Fibroblast of lung (primary cell): Measurements from ENCODE around the gene MCRIP2. TPM values are rescaled to one million over a fixed set of nuclear protein-coding genes. Genes with fewer than 3 reads are reported as not detected.

Source experiments
- DNase-seq, 2 donors: peaks; one replicate each; pipeline versions ENCODE4 v3.0.0 to v3.0.0-alpha.2; 2010; ENCODE audit warnings: low read depth in 2 of 2
- H2AFZ ChIP-seq: 2 replicates; pipeline ENCODE4 v1.5.1; 2012; ENCODE audit warnings: low read length, control low read depth, inconsistent platforms
- H3K27ac ChIP-seq: 2 replicates; pipeline ENCODE4 v1.5.1; 2011; ENCODE audit warnings: low read length, control low read depth; ENCODE audit not compliant: insufficient read depth
- H3K27me3 ChIP-seq: 2 replicates; pipeline ENCODE4 v1.5.1; 2011; ENCODE audit warnings: mild to moderate bottlenecking, low read length; ENCODE audit not compliant: control insufficient read depth, insufficient read depth
- H3K36me3 ChIP-seq: 2 replicates; pipeline ENCODE4 v1.5.1; 2011; ENCODE audit warnings: low read length; ENCODE audit not compliant: control insufficient read depth, insufficient read depth
- H3K4me1 ChIP-seq: 2 replicates; pipeline ENCODE4 v1.5.1; 2011; ENCODE audit warnings: low read length; ENCODE audit not compliant: control insufficient read depth, insufficient read depth; ENCODE audit errors: extremely low read depth
- H3K4me2 ChIP-seq: 2 replicates; pipeline ENCODE4 v1.5.1; 2011; ENCODE audit warnings: low read length, control low read depth; ENCODE audit not compliant: insufficient read depth; ENCODE audit errors: extremely low read depth
- H3K4me3 ChIP-seq, 4 experiments: fragments of 200-600 bp in 1 of 4; sonication (generic) in 1 of 4; replicated peaks in 1 of 4; 2 replicates each; pipeline ENCODE4 v1.5.1; 2011 to 2016; ENCODE audit warnings: low read length in 4 of 4, low read depth in 3 of 4, mild to moderate bottlenecking in 3 of 4, control low read depth in 2 of 4, inconsistent platforms in 1 of 4, mixed read lengths in 1 of 4; ENCODE audit not compliant: insufficient read depth in 1 of 4; ENCODE audit errors: control extremely low read depth in 1 of 4
- H3K79me2 ChIP-seq: 2 replicates; pipeline ENCODE4 v1.5.1; 2012; ENCODE audit warnings: mild to moderate bottlenecking, low read length, inconsistent platforms; ENCODE audit not compliant: control insufficient read depth, insufficient read depth
- H3K9ac ChIP-seq: 2 replicates; pipeline ENCODE4 v1.5.1; 2011; ENCODE audit warnings: mild to moderate bottlenecking, low read length, control low read depth; ENCODE audit not compliant: insufficient read depth
- H3K9me3 ChIP-seq: 2 replicates; pipeline ENCODE4 v1.5.1; 2012; ENCODE audit warnings: low read depth, low read length; ENCODE audit not compliant: control insufficient read depth, insufficient read depth
- H4K20me1 ChIP-seq: 2 replicates; pipeline ENCODE4 v1.5.1; 2011; ENCODE audit warnings: low read length; ENCODE audit not compliant: control insufficient read depth, insufficient read depth; ENCODE audit errors: extremely low read depth
- CTCF ChIP-seq, 2 donors: IDR thresholded peaks in 1 of 2; conservative IDR thresholded peaks in 1 of 2; 1 replicate in 1 of 2; 2 replicates in 1 of 2; pipeline ENCODE4 v1.5.1; 2011 to 2012; ENCODE audit warnings: low read length in 2 of 2, control low read depth in 1 of 2, inconsistent platforms in 1 of 2, low read depth in 1 of 2, mild to moderate bottlenecking in 1 of 2
- EZH2 ChIP-seq: IDR thresholded peaks from 2 replicates; pipeline ENCODE4 v1.5.1; 2012; ENCODE audit warnings: low read length, control low read depth, mild to moderate bottlenecking; ENCODE audit errors: missing control alignments
- polyA plus RNA-seq, 2 donors: library from polyadenylated mRNA; depleted of rRNA in 1 of 2; stranded (reverse) in 1 of 2; unstranded in 1 of 2; fragments of >200 nt; gene quantifications; 2 replicates each; pipeline ENCODE4 v1.2.1, GENCODE V29; 2011 to 2012; ENCODE audit warnings: missing spikeins in 1 of 2
- total RNA-seq: library from RNA; depleted of rRNA; stranded (reverse); fragments of >200 nt; gene quantifications from 2 replicates; pipeline ENCODE4 v1.2.1, GENCODE V29; 2014

MCRIP2 gene
- total and polyA plus RNA-seq, 2 donors (not counting 1 experiment from before 2014, with no cell fraction given) = 2.8 to 18.0 TPM

GRCh38 chr16:672851-673250 lies 31.2 kb downstream of the MCRIP2 start:
- no peak for DNase-seq
- Histone ChIP-seq H2AFZ (no peak overlapping the region), H3K9me3 (no peaks in the 10 kb centered on the region), H3K27me3 (no peaks in the 10 kb centered on the region), H3K36me3 (peaks cover 37% of the 10 kb centered on the region), H4K20me1 (no peaks in the 10 kb centered on the region), H3K9ac (no peak overlapping the region), H3K4me2 (no peak overlapping the region), H3K27ac (no peak overlapping the region), H3K79me2 (peaks cover 23% of the 10 kb centered on the region), H3K4me3 (no peak overlapping the region), H3K4me1 (peaks cover 11% of the 10 kb centered on the region)
- TF ChIP-seq EZH2 (no peak), CTCF (conservative IDR thresholded peaks at IDR 0.05 in 1 of 2, IDR thresholded peaks at IDR 0.05 in 1 of 2; ENCODE audit: low read depth in 1 of 2, low read length in 2 of 2) (no peak)

GRCh38 chr16:673399-673991 lies 31.9 kb downstream of the MCRIP2 start:
- Histone ChIP-seq H3K9ac (no peak overlapping the region), H4K20me1 (no peaks in the 10 kb centered on the region), H3K4me3 (no peak overlapping the region), H3K4me1 (peaks cover 11% of the 10 kb centered on the region), H3K9me3 (no peaks in the 10 kb centered on the region), H3K79me2 (peaks cover 18% of the 10 kb centered on the region), H3K36me3 (peaks cover 37% of the 10 kb centered on the region), H2AFZ (no peak overlapping the region), H3K4me2 (no peak overlapping the region), H3K27me3 (no peaks in the 10 kb centered on the region), H3K27ac (no peak overlapping the region)
- no peak for DNase-seq
- TF ChIP-seq EZH2 = no peak
- TF ChIP-seq CTCF (conservative IDR thresholded peaks at IDR 0.05 in 1 of 2, IDR thresholded peaks at IDR 0.05 in 1 of 2; ENCODE audit: low read depth in 1 of 2, low read length in 2 of 2) = no peak

- no peak for TF ChIP-seq CTCF (conservative IDR thresholded peaks at IDR 0.05 in 1 of 2, IDR thresholded peaks at IDR 0.05 in 1 of 2; ENCODE audit: low read depth in 1 of 2, low read length in 2 of 2)
- H3K79me2 ChIP-seq = peaks cover 9% of the 10 kb centered on the region
- no peak overlapping the region for H3K9ac ChIP-seq
- H3K36me3 ChIP-seq = peaks cover 35% of the 10 kb centered on the region
- H3K27ac ChIP-seq = no peak overlapping the region
- H2AFZ ChIP-seq = no peak overlapping the region
- no peaks in the 10 kb centered on the region for H3K9me3 ChIP-seq
- H4K20me1 ChIP-seq = no peaks in the 10 kb centered on the region
- DNase-seq = no peak
- H3K4me2 ChIP-seq = no peak overlapping the region
- no peak overlapping the region for H3K4me3 ChIP-seq
- no peaks in the 10 kb centered on the region for H3K27me3 ChIP-seq
- peaks cover 6% of the 10 kb centered on the region for H3K4me1 ChIP-seq
These were observed 32.7 kb downstream of the MCRIP2 start for GRCh38 chr16:674214-674881.
